ENCODE measurements around the gene DLG2.

DLG2 gene

DNA sequence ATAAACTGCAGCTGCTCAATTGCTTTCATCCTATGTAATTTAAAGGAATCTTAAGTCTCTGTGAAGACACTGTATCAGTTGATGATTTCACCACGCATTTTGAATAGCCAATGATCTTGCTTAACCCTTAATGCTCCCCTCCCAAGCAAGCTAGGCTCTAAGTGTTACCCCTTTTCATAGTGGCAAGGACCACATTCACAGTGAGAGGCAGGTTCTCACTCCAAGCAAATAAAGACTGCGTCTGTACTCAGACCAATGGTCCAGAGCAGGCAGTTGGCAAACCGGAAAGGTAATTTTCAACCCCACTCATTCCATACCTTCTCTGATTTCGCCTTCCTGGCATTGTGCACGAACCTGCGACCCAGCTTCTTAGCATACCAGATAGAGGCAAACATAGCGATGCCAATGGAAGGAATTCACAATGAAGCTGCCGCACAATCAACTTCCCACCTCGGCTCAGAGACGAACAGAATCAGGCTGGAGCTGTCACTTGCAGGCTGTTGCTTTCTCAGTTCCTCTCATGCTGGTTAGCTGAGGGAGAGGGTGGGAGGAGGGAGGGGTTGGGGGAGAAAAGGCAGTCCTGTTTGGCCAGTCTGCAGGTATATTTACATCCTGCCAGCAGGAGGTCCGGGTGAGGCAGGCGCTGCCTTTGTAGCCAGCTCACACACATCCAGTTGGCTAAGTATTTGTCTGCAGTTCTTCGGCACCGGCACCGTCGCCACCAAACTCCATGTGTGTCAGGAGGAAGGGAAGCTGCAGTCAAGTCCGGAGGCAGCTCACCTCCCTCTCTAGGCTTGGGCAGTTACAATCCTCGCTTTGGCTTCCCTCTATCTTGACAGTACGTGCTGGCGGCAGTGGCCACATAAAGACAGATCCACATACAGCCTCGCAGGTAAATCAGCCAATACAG lies 1189.8 kb downstream of the DLG2 start:
- no peak for TF ChIP-seq ZBTB7A (IDR thresholded peaks at IDR 0.05; ENCODE audit: low read depth)
- no peak for TF ChIP-seq FOXM1 (IDR thresholded peaks at IDR 0.05; ENCODE audit: borderline replicate concordance, low read depth)
- TF ChIP-seq TAF1 (IDR thresholded peaks at IDR 0.05; ENCODE audit: low read depth), result no peak
- no peak for TF ChIP-seq CEBPB (IDR thresholded peaks at IDR 0.05)
- no peak for TF ChIP-seq EP300 (IDR thresholded peaks at IDR 0.05; ENCODE audit: borderline replicate concordance)

DNA sequence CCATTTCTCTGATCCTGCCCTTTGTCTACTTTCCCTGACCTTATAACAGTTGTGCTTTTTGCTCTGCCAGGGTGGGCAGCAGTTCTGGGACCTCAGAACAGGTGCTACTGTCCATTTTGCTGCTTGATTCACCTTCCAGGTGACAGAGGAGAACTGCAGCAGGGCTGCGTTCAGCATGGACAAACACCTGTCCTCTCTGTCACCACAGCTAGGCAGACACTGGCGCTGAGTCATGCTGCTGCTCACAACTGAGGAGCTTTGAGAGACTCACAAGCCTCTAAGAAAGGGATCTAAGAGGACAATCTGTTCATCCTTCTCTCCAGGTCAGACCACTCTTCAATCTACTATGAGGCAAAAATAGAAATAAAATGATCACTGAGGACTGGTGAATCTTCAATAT lies 1196.5 kb downstream of the DLG2 start:
- TF ChIP-seq EGR1 (IDR thresholded peaks at IDR 0.05) (no peak), TCF12 (IDR thresholded peaks at IDR 0.05; ENCODE audit: low read depth) (no peak), RAD21 (IDR thresholded peaks at IDR 0.05; ENCODE audit: low read depth) (no peak), TEAD4 (IDR thresholded peaks at IDR 0.05) (no peak), YY1 (IDR thresholded peaks at IDR 0.05; ENCODE audit: low read depth) (no peak), CEBPB (IDR thresholded peaks at IDR 0.05) (no peak), FOXM1 (IDR thresholded peaks at IDR 0.05; ENCODE audit: borderline replicate concordance, low read depth) (no peak), ZBTB7A (IDR thresholded peaks at IDR 0.05; ENCODE audit: low read depth) (no peak), CREB1 (IDR thresholded peaks at IDR 0.05; ENCODE audit: low read depth) (no peak), EP300 (IDR thresholded peaks at IDR 0.05; ENCODE audit: borderline replicate concordance) (no peak), NFIC (IDR thresholded peaks at IDR 0.05) (no peak), TAF1 (IDR thresholded peaks at IDR 0.05; ENCODE audit: low read depth) (no peak)
- TF ChIP-seq, protein P1, sequence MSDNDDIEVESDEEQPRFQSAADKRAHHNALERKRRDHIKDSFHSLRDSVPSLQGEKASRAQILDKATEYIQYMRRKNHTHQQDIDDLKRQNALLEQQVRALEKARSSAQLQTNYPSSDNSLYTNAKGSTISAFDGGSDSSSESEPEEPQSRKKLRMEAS (IDR thresholded peaks at IDR 0.05), result no peak
- TF ChIP-seq, protein P2, sequence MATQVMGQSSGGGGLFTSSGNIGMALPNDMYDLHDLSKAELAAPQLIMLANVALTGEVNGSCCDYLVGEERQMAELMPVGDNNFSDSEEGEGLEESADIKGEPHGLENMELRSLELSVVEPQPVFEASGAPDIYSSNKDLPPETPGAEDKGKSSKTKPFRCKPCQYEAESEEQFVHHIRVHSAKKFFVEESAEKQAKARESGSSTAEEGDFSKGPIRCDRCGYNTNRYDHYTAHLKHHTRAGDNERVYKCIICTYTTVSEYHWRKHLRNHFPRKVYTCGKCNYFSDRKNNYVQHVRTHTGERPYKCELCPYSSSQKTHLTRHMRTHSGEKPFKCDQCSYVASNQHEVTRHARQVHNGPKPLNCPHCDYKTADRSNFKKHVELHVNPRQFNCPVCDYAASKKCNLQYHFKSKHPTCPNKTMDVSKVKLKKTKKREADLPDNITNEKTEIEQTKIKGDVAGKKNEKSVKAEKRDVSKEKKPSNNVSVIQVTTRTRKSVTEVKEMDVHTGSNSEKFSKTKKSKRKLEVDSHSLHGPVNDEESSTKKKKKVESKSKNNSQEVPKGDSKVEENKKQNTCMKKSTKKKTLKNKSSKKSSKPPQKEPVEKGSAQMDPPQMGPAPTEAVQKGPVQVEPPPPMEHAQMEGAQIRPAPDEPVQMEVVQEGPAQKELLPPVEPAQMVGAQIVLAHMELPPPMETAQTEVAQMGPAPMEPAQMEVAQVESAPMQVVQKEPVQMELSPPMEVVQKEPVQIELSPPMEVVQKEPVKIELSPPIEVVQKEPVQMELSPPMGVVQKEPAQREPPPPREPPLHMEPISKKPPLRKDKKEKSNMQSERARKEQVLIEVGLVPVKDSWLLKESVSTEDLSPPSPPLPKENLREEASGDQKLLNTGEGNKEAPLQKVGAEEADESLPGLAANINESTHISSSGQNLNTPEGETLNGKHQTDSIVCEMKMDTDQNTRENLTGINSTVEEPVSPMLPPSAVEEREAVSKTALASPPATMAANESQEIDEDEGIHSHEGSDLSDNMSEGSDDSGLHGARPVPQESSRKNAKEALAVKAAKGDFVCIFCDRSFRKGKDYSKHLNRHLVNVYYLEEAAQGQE (IDR thresholded peaks at IDR 0.05; ENCODE audit: low read depth), result no peak
- TF ChIP-seq, protein P3, sequence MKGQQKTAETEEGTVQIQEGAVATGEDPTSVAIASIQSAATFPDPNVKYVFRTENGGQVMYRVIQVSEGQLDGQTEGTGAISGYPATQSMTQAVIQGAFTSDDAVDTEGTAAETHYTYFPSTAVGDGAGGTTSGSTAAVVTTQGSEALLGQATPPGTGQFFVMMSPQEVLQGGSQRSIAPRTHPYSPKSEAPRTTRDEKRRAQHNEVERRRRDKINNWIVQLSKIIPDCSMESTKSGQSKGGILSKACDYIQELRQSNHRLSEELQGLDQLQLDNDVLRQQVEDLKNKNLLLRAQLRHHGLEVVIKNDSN (IDR thresholded peaks at IDR 0.05), result no peak

DNA sequence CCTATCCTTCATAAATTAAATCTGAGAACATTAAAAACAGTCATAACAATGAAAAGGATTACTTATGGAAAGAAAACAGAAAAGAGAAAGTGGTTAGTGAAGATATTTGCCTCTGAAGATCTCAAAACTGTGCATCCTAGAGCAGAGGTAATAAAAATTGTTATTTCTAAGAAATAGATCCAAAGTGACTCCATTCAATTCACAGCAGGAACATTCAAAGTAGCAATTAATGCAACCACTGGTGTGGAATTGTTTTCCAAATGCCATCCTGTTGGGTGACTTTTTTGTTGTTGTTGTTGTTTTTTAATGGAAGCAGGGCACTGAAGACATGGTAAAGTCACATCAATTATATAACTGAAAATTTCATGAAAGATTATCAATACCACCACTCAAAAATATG lies 1201.5 kb downstream of the DLG2 start:
- TF ChIP-seq YY1 (IDR thresholded peaks at IDR 0.05; ENCODE audit: low read depth) (no peak), FOXM1 (IDR thresholded peaks at IDR 0.05; ENCODE audit: borderline replicate concordance, low read depth) (no peak), TAF1 (IDR thresholded peaks at IDR 0.05; ENCODE audit: low read depth) (no peak), NFIC (IDR thresholded peaks at IDR 0.05) (no peak), ZBTB7A (IDR thresholded peaks at IDR 0.05; ENCODE audit: low read depth) (no peak), EP300 (IDR thresholded peaks at IDR 0.05; ENCODE audit: borderline replicate concordance) (no peak), CEBPB (IDR thresholded peaks at IDR 0.05) (no peak), RAD21 (IDR thresholded peaks at IDR 0.05; ENCODE audit: low read depth) (no peak), CREB1 (IDR thresholded peaks at IDR 0.05; ENCODE audit: low read depth) (no peak), EGR1 (IDR thresholded peaks at IDR 0.05) (no peak), TEAD4 (IDR thresholded peaks at IDR 0.05) (no peak), TCF12 (IDR thresholded peaks at IDR 0.05; ENCODE audit: low read depth) (no peak)
- TF ChIP-seq, protein P3 (IDR thresholded peaks at IDR 0.05), result no peak
- TF ChIP-seq, protein P1 (IDR thresholded peaks at IDR 0.05), result no peak
- TF ChIP-seq, protein P2 (IDR thresholded peaks at IDR 0.05; ENCODE audit: low read depth), result no peak

DNA sequence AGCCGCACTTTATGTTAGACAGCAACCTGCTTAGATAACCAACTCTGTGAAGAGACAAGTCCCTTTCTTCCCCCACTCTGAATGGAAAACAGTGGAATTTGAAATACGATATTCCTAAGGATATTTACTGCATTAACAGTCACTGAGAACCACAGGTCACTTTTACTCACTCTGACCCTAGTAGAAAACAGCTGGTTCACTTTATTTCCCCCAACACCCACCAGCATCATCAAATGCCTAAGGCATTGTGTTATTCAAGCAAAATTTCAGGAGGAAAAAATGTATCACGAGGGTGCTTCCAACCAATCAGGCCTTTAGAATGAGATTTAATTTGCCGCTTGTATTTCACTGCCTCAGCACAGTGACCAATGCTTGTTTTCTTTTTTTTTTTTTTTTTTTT lies 1206.9 kb downstream of the DLG2 start:
- no peak for TF ChIP-seq EGR1 (IDR thresholded peaks at IDR 0.05)
- TF ChIP-seq, protein P3 (IDR thresholded peaks at IDR 0.05), result no peak
- no peak for TF ChIP-seq TCF12 (IDR thresholded peaks at IDR 0.05; ENCODE audit: low read depth)
- no peak for TF ChIP-seq ZBTB7A (IDR thresholded peaks at IDR 0.05; ENCODE audit: low read depth)
- no peak for TF ChIP-seq TAF1 (IDR thresholded peaks at IDR 0.05; ENCODE audit: low read depth)
- TF ChIP-seq NFIC (IDR thresholded peaks at IDR 0.05), result no peak
- TF ChIP-seq RAD21 (IDR thresholded peaks at IDR 0.05; ENCODE audit: low read depth), result no peak

DNA sequence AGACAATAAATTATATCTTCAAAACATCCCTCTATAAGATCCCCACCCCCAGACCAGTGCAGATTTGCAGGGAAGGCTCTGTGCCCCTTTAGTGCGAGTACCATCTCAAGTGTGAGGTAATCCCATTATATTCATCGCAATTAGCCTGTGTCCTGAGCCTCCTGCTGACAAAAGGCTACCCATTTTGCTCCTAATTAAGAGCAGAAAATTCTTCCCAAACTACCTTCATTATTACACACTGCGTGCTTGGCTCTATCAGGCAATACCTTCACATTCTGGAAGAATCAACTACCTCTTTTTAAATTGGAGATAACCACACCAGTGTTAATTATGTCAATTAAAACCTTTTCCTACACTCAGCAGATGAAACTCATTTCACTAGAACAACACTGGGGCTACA lies 1207.5 kb downstream of the DLG2 start:
- TF ChIP-seq CEBPB (IDR thresholded peaks at IDR 0.05), result no peak
- no peak for TF ChIP-seq RAD21 (IDR thresholded peaks at IDR 0.05; ENCODE audit: low read depth)
- TF ChIP-seq, protein P1 (IDR thresholded peaks at IDR 0.05), result no peak
- TF ChIP-seq CREB1 (IDR thresholded peaks at IDR 0.05; ENCODE audit: low read depth), result no peak
- no peak for TF ChIP-seq ZBTB7A (IDR thresholded peaks at IDR 0.05; ENCODE audit: low read depth)
- TF ChIP-seq TCF12 (IDR thresholded peaks at IDR 0.05; ENCODE audit: low read depth), result no peak
- TF ChIP-seq NFIC (IDR thresholded peaks at IDR 0.05), result no peak
- TF ChIP-seq FOXM1 (IDR thresholded peaks at IDR 0.05; ENCODE audit: borderline replicate concordance, low read depth), result no peak
- TF ChIP-seq, protein P2 (IDR thresholded peaks at IDR 0.05; ENCODE audit: low read depth), result no peak
- TF ChIP-seq TEAD4 (IDR thresholded peaks at IDR 0.05), result no peak
